GM12892 (cell line): Measurements from ENCODE around the gene UGCG.

Experiments
- DNase-seq: peaks from one replicate; pipeline ENCODE4 v3.0.0; 2011; ENCODE audit not compliant: insufficient read length
- FAIRE-seq: peaks from 2 replicates; lab custom pipeline; 2011; peaks lifted over from hg19 to GRCh38; lab: Jason Lieb, UNC
- POLR2A ChIP-seq: IDR thresholded peaks from 2 replicates; pipeline ENCODE4 v1.6.1; 2011; ENCODE audit warnings: low read depth, low read length, control low read depth
- POLR2AphosphoS5 ChIP-seq: IDR thresholded peaks from 2 replicates; pipeline ENCODE4 v1.6.1; 2011; ENCODE audit warnings: low read depth, low read length, control low read depth
- TAF1 ChIP-seq: IDR thresholded peaks from 2 replicates; pipeline ENCODE4 v1.6.1; 2011; ENCODE audit warnings: low read depth, mild to moderate bottlenecking, control low read depth, low read length, borderline replicate concordance

The UGCG gene

GRCh38 chr9:111979561-111979960 lies 82.9 kb downstream of the UGCG start:
- DNase-seq = no peak
- no peak for FAIRE-seq
- TF ChIP-seq POLR2AphosphoS5 (no peak), TAF1 (no peak), POLR2A (no peak)

DNA sequence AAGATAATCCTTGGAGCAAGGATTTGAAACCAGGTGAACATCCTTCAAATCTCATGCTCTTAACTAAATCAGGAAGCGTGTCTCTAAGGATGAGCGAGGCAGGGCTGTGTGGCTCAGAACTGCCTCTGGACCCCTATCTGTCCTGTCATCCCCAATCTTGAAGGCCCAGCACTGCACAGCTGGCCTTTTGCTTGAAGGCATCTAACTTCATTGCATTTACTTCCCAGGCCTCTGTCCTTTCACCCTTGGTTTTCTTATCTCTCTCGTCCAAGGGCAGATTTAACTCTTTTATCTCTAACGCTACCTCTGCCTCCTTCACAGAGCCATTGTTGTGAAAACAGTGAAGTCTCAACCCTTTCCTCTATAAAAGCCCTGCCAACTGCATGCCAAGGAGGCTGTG lies 83.8 kb downstream of the UGCG start:
- DNase-seq = no peak
- no peak for FAIRE-seq
- TF ChIP-seq TAF1 (no peak), POLR2A (no peak), POLR2AphosphoS5 (no peak)

GRCh38 chr9:111983484-111983908 lies 86.9 kb downstream of the UGCG start:
- peak; percentile 18 for DNase-seq
- TF ChIP-seq POLR2A (peak; percentile 66), POLR2AphosphoS5 (peak; percentile 75), TAF1 (peak; percentile 38; the same call in 1 of the 2 replicates)
- FAIRE-seq = peak; percentile 78

GRCh38 chr9:111984086-111984802 lies 87.6 kb downstream of the UGCG start:
- TF ChIP-seq POLR2AphosphoS5 (no peak), POLR2A (no peak), TAF1 (no peak)
- DNase-seq = no peak
- peak; percentile 50 for FAIRE-seq
